ENCODE results near the gene NVL.
"Not testable (repeated sequence)": the region's sequence is repeated elsewhere in the genome, so short reads cannot be mapped to it uniquely, and the experiment has no call there.

Gene NVL

DNA sequence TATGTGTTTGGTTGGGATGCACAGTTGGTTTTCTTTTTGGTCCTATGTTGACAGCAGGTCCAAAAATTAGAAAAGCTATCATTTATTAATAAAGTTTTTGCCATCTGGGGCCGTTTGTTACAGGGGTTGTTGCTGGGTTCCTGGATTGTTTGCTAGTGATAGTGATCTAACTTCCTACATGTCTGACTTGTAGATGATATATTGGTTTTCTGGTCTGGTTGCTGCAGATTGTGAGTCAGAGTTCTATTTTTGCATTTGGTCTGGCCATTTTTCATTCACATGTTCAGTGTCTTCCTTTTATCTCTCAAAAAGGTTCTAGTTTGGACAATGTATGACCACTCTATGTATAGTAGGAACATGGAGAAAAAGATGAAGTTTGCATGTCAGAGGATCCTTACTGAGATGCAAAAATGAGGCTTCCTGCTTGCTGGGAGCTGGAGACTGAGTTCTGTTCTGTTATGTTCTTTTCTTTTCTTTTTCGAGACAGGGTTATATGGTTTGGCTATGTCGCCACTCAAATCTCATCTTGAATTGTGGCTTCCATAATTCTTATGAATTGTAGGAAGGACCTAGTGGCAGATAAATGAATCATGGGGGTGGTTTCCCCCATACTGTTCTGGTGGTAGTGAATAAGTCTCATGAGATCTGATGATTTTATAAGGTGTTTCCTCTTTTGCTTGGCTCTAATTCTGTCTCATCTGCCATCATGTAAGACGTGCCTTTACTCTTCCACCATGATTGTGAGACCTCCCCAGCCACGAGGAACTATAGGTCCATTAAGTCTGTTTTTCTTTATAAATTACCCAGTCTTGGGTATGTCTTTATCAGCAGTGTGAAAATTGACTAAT, 4.2 kb upstream of the NVL start:
- no peak for DNase-seq (ENCODE audit: low read depth)

- DNase-seq (ENCODE audit: low read depth), result no peak
These were observed 3.4 kb upstream of the NVL start for GRCh38 chr1:224333309-224333926.

DNA sequence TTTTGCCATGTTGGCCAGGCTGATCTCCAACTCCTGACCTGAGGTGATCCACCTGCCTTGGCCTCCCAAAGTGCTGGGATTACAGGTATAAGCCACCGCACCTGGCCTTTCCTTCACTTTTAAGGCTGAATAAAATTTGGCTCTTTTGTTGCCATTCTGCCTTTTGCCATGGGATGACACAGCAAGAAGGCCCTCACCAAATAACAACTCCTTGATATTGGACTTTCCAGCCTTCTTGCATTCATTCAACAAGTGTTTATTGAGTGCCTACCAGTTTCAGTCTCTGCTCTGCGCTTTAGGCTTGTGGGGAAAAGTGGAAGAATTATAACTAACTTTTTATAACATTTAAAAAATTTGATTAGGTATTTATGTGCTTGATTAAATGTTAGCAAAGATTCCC, 1.9 kb upstream of the NVL start:
- no peak for DNase-seq (ENCODE audit: low read depth)

GRCh38 chr1:224331326-224331725, 1.4 kb upstream of the NVL start:
- DNase-seq (ENCODE audit: low read depth), result no peak

- no peak for DNase-seq (ENCODE audit: low read depth)
These were observed 509 bp downstream of the NVL start for GRCh38 chr1:224329484-224329841.

DNA sequence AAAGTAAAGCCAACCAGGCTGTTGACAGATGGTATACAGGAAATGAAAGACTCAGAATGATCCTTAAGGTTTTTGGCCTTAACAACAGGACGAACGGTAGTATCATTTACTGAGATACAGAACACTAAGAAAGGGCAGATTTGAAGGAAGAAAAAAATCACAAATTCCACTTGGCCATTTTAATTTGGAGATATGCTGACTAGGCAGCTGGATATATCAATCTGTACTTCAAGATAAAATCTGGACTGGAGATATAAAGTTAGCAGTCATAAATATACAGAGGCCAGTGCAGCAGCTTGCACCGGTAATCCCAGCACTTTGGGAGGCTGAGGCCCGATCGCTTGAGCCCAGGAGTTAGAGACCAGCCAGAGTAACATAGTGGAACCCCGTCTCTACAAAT, 1.3 kb downstream of the NVL start:
- DNase-seq (ENCODE audit: low read depth), result no peak

GRCh38 chr1:224325959-224326358, 4.0 kb downstream of the NVL start:
- no peak for DNase-seq (ENCODE audit: low read depth)

GRCh38 chr1:224321706-224322105, 8.3 kb downstream of the NVL start:
- DNase-seq (ENCODE audit: low read depth), result no peak

GRCh38 chr1:224317383-224318045, 12.5 kb downstream of the NVL start:
- no peak for DNase-seq (ENCODE audit: low read depth)

- no peak for DNase-seq (ENCODE audit: low read depth)
These were observed 17.9 kb downstream of the NVL start for GRCh38 chr1:224312025-224312424.

- DNase-seq (ENCODE audit: low read depth), result not testable (repeated sequence)
These were observed 18.5 kb downstream of the NVL start for GRCh38 chr1:224311503-224311902.

DNA sequence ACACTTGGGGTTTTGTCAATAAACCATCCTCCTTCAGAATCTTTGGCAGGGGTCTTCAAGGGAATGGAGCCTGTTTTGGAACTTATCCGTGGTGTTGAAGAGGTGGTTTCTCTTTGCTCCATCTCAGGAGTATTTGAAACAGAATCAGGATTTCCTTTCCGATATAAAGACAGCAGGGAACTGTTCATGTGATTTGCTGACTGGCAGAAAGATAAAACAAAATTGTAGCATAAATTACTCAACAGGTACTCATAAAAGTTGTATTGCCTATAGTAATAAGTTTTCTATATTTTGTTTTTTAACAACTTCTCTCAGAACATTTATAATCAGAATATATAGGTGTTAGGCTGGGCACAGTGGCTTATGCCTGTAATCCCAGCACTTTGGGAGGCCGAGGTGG, 21.9 kb downstream of the NVL start:
- DNase-seq (ENCODE audit: low read depth), result no peak

DNA sequence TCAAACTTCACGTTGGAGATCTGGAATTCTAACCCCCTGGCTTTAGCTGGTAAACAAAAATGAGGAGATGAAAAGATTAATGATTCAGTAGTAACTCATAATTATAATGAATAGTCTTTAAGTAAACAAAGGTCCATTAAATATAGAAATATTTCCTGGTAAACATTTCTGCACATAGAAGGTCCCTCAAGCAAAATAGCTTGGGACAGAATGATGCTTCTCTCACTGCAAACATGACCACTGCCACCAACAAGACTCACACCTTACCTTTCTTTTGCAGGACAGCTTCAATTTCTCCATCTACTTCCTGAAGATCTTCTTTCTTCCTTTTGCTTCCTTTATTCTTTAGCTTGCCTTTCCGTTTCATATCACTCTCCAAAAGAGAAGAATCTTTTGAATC, 25.2 kb downstream of the NVL start:
- DNase-seq (ENCODE audit: low read depth), result no peak

DNA sequence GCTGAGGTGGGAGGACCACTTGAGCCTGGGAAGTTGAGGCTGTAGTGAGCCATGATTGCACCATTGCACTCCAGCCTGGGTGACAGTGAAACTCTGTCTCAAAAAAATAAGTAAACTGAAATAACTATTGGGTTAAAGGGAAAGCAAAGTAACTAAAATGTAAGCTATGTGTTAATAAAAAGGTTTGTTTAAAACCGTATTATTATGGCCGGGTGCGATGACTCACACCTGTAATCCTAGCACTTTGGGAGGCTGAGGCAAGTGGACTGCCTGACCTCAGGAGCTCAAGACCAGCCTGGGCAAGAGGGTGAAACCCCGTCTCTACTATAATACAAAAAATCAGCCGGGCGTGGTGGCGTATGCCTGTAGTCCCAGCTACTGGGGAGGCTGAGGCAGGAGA, 27.0 kb downstream of the NVL start:
- DNase-seq (ENCODE audit: low read depth), result no peak

DNA sequence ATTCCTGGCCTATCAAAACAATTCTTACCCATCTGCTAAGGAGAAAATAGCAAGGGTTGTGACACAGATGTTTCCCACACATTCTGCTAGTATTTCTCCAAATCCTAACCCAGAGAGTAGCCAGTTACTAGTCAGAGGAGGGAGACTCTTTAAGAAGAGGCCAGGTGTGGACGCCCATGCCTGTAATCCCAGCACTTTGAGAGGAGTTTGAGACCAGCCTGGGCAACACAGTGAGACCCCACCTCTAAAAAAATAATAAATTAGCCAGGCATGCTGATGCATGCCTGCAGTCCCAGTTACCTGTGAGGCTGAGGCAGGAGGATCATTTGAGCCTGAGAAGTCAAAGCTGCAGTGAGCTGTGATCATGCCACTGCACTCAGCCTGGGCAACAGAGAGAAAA, 28.6 kb downstream of the NVL start:
- DNase-seq (ENCODE audit: low read depth), result no peak

DNA sequence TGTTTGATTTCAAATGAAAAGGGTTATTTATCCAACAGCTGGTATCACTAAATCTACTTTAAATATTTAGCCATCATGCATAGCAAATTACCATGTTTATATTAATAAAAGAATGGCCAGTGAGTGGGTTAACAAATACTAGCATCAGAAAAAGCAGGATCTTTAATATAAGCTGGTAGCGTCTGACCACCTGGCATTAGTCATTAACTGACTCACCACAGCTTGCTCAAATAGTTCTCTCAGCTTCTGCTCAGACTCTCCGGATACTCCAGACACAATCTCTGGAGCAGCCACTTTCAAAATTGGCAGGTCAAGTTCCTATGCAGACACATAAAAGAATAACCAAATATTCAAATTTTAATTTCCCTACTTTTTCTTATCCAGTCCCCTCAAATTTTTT, 29.6 kb downstream of the NVL start:
- DNase-seq (ENCODE audit: low read depth), result no peak

DNA sequence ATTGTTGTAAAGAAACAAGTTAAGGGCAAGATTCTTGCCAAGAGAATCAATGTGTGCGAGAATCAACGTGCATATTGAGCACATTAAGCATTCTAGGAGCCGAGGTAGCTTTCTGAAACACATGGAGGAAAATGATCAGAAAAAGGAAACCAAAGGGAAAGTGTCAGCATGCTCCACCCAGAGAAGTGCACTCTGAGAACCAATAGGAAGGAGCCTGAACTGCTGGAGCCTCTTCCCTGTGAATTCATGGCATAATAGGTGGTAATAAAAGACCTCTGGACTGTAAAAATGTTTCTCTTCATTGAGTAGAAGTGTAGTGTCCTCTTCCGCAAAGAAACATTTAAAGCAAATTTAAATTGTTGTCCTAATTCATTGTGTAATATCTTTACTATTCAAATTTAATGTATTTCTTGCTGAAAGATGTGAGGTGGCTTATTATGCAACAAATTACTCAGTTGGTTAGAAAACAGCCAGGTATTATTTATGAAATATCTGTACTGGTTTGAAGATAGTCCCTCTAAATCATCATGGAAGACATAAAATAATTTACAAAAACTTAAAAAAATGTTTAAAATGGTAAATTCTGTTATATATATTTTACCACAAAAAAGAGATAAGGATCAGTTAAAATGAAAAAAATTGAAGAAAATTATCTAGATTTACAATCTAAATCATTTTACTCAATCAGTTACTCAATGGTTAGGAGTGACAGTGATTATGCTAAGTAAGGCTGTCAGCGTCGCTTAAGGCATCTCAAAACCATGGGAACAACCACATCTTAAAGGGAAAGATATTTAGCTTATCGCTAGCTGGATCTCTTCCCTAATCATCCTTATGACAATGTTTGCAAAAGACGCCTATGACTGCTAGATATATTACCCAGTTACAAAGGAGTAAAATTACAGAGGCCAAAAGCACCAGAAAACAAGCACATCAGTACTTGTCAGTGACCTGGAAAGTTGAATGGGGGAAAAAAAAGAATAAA, 31.3 kb downstream of the NVL start:
- no peak for DNase-seq (ENCODE audit: low read depth)

DNA sequence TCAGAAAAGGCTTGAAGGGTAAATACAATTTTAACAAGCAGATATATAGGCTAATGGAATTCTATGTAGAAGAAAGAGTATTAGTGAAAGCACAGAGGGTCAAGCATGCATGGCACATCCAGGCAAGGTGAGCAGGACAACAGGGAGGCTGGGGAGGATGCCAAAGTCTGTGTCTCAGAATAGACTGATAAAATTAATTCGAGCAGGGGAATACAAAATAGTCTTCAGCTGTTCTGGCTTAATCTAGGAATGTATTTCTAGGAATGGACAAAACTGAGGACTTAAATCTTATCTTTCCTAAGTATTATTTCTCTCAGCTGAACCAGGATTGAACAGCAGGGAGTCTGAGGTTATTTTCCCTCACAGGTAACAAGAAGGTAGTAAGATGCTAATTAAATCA, 35.2 kb downstream of the NVL start:
- no peak for DNase-seq (ENCODE audit: low read depth)

DNA sequence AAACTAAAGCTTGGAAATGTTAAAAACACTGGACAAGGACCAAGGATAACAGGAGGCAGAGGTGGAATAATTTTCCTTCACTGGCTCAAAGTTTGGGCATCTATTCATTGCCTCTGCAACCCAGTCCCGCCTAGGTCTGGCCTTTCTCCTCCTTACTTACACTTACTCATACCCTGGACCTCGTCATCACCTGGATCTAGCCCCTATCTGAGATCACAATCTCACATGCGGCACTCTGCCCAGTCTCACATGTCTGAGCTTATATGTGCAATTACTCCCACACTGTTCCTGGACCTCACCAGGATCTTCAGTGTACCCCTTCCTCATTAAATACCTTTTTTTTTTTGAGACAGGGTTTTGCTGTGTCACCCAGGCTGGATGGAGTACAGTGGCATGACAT, 37.6 kb downstream of the NVL start:
- no peak for DNase-seq (ENCODE audit: low read depth)

DNA sequence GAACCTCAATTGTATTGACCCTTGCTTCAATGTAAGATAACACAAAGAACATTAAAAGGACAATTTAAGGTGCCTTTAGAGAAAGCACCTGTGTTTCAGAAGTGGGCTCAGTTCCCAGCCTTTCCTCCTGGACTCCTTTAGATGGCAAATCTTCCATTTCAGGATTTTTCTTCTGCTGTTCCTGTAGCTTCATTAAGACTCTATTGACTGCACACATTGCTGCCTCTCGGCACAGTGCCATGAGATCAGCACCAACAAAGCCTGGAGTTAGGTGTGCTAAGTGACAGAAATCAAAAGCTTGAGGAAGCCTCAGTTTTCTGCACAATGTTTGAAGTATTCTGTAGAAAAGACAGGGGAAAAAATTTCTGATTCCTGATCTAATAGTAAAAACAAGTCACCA, 40.6 kb downstream of the NVL start:
- no peak for DNase-seq (ENCODE audit: low read depth)

- DNase-seq (ENCODE audit: low read depth), result no peak
These were observed 42.3 kb downstream of the NVL start for GRCh38 chr1:224287714-224288113.

DNA sequence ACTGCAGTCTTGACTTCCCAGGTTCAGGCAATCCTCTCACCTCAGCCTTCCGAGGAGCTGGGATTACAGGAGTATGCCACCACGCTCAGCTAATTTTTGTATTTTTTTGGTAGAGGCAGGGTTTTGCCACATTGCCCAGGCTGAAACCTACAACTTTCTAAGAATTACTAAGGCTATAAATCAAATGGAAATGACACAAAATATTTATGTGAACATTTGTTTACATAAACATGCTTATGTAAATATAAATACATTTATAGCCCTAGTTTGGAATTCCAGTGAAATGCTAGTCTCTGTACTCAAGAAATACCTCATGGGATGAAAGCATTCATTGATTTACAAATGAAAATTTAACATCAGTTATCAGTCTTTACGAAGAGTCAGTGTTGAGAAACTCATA, 47.8 kb downstream of the NVL start:
- no peak for DNase-seq (ENCODE audit: low read depth)

Measured in stimulated activated CD8-positive, alpha-beta memory T cell treated with anti-CD3 and anti-CD28 coated beads, Interleukin-15, amount 100 ng/mL, for 1 hour (primary cell).